ENCODE data around the gene CLEC16A.
"Not testable (repeated sequence)": the region's sequence is repeated elsewhere in the genome, so short reads cannot be mapped to it uniquely, and the experiment has no call there.

The CLEC16A gene

GRCh38 chr16:11217651-11218603 lies 273.6 kb downstream of the CLEC16A start:
- TF ChIP-seq ZNF274 (IDR thresholded peaks at IDR 0.05; ENCODE audit: low read depth, low read length): no peak
- no peak overlapping the region for H3K4me3 ChIP-seq (ENCODE audit: low read length)

DNA sequence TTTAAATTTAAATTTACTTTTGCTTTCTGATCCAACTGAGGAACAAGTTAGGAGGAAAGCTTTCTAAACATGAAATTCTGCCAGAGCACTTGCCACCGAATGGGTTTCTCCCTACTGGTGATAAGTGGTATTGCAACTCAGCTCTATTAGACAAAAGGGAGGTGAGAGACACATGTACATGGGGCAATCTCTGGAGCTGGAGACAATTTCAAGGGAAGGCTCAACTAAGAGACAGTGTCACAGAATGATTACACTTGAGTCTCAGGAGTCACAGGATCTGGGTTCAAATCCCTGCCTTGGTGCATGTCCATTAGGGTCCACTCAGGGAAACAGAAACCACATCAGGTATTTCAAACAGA lies 274.2 kb downstream of the CLEC16A start:
- H3K4me3 ChIP-seq (ENCODE audit: low read length): no peak overlapping the region
- TF ChIP-seq ZNF274 (IDR thresholded peaks at IDR 0.05; ENCODE audit: low read depth, low read length): no peak

DNA sequence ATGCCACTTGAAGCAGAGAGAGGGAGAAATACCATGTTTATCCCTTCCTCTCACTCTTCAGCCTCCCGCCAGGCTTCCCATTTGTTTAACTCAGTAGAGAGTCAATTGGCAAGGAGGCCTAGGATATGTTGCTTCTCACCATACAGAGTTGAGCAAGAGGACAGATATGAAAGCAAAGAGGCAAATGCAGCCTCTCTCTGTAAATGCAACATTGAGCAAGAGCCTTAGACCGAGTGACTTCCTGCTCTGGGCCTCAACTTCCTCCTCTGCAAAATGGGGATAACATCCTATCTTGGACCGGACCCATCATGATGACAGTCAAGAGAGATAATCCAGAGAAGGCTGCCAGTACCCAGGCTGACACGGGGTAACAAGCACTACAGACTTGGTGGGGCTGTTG lies 274.8 kb downstream of the CLEC16A start:
- H3K4me3 ChIP-seq (ENCODE audit: low read length): no peak overlapping the region
- TF ChIP-seq ZNF274 (IDR thresholded peaks at IDR 0.05; ENCODE audit: low read depth, low read length): no peak

DNA sequence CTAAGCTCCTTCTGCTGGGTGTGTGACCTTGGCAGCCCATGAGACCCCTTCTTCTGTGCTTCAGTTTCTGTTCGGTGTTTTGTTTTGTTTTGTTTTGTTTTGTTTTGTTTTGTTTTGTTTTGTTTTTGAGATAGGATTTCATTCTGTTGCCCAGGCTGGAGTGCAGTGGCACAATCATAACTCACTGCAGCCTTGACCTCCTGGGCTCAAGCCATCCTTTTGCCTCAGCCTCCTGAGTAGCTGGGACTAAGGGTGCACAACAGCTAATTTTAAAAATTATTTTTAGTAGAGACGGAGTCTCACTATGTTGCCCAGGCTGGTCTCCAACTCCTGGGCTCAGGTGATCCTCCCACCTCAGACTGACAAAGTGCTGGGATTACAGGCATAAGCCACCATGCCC lies 276.1 kb downstream of the CLEC16A start:
- not testable (repeated sequence) for H3K4me3 ChIP-seq (ENCODE audit: low read length)

DNA sequence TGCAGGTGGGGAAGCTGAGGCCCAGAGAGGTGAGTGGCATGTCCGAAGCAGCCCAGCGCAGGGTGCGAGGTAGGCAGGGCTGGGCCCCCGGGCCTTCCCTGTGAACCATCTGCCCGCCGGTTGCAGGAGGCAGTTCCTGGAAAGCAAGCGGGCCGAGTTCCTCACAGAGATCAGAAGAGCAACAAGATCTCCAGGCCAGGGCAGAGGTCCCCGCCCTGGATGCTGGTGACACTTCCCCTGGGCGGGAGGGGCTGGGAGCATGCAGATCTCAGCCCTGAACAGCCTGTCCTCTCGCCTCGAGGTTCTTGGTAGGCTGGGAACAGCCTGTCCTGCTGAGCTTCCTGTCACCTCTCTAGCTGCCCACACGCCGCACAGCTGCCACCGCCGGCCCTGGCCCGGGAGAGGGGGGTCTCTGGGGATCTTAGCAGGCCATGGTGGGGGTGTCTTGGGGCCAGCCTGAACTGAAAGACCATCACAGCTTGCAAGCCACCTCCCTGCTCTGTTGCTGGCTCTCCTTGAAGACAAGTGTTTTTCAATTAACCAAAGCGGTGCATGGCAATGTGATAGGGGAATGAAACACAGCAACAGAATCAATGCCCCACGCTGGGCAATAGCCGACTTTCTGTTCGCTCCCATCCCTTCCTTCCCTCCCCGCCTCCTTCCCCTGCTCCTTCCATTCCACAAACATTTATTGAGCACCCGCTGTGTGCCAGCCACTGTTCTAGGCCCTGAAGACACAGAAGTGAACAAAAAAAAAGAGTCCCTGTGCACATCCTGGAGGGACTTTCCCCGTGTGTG lies 279.9 kb downstream of the CLEC16A start:
- H3K4me3 ChIP-seq (ENCODE audit: low read length): no peak overlapping the region; the same call in 1 of the 2 replicates
- no peak for TF ChIP-seq ZNF274 (IDR thresholded peaks at IDR 0.05; ENCODE audit: low read depth, low read length)

GRCh38 chr16:11224894-11225676 lies 280.7 kb downstream of the CLEC16A start:
- peak overlapping the region; percentile 17; the same call in 1 of the 2 replicates for H3K4me3 ChIP-seq (ENCODE audit: low read length)
- no peak for TF ChIP-seq ZNF274 (IDR thresholded peaks at IDR 0.05; ENCODE audit: low read depth, low read length)

GRCh38 chr16:11225677-11226549 lies 281.5 kb downstream of the CLEC16A start:
- no peak for TF ChIP-seq ZNF274 (IDR thresholded peaks at IDR 0.05; ENCODE audit: low read depth, low read length)
- no peak overlapping the region; the same call in 1 of the 2 replicates for H3K4me3 ChIP-seq (ENCODE audit: low read length)

DNA sequence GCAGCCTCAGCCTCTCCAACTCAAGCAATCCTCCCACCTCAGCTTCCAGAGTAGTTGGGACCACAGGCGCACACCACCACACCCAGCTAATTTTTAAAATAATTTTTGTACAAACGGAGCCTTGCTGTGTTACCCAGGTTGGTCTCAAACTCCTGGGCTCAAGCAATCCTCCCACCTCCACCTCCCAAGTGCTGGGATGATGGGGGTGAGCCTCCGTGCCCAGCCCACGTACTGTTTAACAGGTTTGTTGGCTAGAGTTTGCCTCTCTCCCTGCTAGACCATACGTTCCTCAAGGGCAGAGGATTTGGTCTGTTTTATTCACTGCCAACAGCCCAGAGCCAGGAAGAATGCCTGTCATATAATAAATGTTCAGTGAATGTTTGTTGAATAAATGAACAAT lies 285.1 kb downstream of the CLEC16A start:
- TF ChIP-seq ZNF274 (IDR thresholded peaks at IDR 0.05; ENCODE audit: low read depth, low read length): no peak
- no peak overlapping the region for H3K4me3 ChIP-seq (ENCODE audit: low read length)

GRCh38 chr16:11229906-11230305 lies 285.5 kb downstream of the CLEC16A start:
- H3K4me3 ChIP-seq (ENCODE audit: low read length): no peak overlapping the region
- TF ChIP-seq ZNF274 (IDR thresholded peaks at IDR 0.05; ENCODE audit: low read depth, low read length): no peak

GRCh38 chr16:11231367-11231970 lies 287.1 kb downstream of the CLEC16A start:
- TF ChIP-seq ZNF274 (IDR thresholded peaks at IDR 0.05; ENCODE audit: low read depth, low read length): no peak
- no peak overlapping the region for H3K4me3 ChIP-seq (ENCODE audit: low read length)

All from GM08714 (cell line).